ENCODE measurements around the gene DDIT4.
"Not testable (repeated sequence)": the region's sequence is repeated elsewhere in the genome, so short reads cannot be mapped to it uniquely, and the experiment has no call there.

The DDIT4 gene, protein sequence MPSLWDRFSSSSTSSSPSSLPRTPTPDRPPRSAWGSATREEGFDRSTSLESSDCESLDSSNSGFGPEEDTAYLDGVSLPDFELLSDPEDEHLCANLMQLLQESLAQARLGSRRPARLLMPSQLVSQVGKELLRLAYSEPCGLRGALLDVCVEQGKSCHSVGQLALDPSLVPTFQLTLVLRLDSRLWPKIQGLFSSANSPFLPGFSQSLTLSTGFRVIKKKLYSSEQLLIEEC

DNA sequence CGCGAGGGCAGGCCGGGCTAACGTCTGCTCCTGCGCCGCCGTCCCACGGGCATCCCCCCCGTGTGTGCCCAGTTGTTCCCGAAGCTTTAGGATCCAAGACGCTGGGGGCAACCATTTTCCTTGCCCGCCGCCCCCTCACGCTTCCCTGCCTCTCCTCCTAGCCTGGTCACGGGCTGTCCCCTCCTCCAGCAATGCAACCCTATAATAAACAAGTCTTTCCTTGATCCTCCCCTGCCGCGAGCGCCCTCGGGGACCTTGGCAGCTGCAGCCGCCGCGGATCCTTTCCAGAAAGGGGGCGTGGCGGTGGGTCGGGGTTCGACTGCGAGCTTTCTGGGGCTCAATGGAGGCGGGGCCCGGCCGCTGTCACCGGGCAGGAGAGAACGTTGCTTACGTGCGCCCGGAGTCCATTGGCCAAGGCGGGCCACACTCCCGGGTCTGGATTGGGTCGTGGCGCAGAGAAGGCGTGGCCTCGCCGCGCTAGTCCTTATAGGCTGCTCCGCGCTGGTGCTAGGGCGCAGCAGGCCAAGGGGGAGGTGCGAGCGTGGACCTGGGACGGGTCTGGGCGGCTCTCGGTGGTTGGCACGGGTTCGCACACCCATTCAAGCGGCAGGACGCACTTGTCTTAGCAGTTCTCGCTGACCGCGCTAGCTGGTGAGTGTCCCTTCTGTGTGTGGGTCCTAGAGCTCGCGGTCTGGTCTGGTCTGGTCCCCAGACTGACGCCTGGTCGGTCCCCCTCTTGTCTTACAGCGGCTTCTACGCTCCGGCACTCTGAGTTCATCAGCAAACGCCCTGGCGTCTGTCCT lies at the start of gene DDIT4:
TSS of gene DDIT4 (plus strand) at position 515 of the 803 bp plus-strand sequence. CDS start 293 bp downstream, outside the sequence.
- DNase-seq (ENCODE audit: low spot score) = peak; percentile 94

DNA sequence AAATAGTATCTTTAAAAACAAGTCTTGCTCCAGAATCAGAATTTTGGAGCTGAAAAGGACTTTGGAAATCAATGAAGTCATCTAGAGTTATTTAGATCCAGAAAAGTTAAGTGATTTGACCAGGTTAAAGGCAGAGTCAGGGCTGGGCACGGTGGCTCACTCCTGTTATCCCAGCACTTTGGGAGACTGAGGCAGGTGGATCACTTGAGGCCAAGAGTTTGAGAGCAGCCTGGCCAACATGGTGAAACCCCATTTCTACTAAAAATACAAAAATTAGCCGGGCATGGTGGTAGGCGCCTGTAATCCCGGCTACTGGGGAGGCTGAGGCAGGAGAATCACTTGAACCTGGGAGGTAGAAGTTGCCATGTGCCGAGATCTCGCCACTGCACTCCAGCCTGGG lies 49.5 kb upstream of the DDIT4 start:
- not testable (repeated sequence) for DNase-seq (ENCODE audit: low spot score)

DNA sequence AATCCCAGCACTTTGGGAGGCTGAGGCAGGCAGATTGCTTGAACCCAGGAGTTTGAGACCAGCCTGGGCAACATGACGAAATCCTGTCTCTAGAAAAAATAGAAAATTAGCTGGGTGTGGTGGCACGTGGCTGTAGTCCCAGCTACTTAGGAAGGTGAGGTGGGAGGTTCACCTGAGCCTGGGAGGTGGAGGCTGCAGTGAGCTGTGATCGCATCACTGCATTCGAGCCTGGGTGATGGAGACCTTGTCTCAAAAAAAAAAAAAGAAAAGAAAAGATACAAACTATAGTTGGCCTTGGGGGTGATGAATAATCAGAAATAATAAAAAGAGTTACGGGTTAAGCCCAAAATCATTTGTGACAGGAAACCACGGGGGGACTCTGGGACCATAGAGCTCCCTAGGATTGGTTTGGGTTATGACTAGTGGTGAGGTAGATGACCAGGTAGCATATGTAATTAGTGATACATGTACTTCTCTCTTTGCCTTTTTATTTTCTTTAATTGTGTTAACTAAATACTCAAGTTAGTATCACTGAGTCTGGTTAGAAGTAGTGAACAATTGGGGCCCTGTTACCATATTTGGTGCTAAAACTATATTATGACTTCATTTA lies 47.2 kb upstream of the DDIT4 start:
- DNase-seq (ENCODE audit: low spot score) = no peak

DNA sequence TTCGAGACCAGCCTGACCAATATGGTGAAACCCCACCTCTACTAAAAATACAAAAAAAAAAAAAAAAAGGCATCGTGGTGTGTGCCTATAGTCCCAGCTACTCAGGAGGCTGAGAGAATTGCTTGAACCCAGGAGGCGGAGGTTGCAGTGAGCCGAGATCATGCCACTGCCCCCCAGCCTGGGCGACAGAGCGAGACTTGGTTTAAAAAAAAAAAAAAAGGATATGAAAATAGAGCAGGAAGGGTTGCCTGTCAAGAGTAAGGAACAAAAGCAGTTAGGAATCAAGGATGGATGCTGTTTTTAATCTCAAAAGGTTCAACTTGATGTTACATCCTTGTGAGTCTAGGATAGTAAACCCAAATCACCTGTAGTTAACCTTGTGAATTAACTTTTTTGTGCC lies 45.9 kb upstream of the DDIT4 start:
- no peak for DNase-seq (ENCODE audit: low spot score)

DNA sequence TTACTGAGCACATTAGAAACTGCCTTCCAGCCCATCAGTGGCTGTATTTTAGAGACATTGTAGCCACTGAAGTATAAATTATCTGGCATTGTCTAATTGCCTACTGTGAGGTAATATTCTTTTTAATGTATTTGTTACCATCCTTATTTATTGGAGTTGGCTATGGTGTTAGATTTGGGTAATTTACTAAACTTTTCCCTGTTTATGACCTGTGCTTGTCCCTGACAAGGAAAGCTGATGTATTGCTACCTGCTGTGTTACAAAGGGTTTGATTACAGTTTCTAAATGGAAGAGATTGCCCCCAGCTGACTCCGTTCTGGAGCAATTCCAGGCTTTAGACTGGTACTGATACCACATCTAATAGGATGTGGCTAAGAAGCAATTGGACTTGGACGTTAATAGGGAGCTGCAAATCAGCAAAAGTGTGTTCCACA lies 45.4 kb upstream of the DDIT4 start:
- no peak for DNase-seq (ENCODE audit: low spot score)

DNA sequence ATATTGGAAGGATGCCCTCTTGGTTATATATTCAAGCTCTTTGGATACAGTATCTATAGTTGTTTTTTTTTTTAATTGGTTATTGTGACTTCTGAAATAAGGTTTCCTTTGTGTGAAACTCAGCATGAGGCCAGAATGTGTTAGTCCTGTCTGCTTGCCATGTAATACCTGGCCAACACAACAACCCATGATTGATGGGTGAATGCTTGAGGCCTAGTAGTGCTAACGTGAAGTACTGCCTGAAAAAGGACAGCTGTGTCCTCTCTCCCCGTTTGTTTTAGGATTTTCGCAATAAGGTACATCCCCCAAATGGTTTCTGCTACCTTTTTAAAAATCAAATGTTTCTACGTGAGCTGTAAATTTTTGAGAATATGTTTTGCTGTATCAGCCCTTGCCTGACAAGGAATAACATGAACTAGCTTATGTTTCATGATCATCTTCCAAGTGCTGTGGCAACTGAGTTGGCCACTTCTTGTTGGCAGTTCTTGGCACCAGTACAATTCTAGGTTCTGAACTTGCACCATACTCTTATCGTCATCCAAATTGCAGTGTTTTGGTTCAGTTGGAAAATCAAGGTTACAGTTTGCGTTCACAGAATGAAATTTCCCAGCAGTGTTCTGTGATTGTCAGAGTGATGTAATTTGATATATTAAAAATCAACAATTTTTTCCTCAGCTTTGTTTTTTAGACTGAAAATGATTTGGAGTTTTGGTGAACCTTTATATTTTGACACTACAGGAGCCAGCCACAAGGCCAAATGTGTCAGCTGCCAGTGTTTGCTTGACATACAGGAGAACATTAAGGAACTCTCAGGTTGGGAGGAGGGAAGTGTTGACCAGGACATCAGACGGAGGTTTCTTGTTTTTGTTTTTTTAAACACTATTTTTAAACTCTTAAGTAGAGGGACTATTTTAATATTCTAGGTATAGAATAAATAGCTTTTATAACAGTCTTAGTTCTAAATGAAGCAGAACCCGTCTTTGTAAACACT lies 44.2 kb upstream of the DDIT4 start:
- no peak for DNase-seq (ENCODE audit: low spot score)

DNA sequence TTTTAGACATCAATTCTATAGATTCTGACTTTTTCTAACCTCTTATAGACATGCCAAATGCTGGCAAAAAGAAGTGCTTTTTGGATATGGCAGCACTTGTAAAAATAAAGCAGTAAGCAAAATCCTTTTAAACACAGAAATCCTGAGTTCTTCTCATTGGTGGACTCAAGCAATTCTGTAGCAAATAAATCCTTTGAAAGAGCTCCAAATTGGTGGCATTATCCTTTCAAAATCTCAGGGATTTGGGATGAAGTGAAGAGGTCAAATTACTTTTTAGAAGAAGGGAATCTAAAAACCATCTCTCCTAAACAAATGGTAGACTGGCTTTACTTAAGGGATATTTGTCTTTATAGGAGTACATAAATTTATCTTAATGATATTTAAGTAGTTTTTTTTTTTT lies 40.1 kb upstream of the DDIT4 start:
- no peak for DNase-seq (ENCODE audit: low spot score)

DNA sequence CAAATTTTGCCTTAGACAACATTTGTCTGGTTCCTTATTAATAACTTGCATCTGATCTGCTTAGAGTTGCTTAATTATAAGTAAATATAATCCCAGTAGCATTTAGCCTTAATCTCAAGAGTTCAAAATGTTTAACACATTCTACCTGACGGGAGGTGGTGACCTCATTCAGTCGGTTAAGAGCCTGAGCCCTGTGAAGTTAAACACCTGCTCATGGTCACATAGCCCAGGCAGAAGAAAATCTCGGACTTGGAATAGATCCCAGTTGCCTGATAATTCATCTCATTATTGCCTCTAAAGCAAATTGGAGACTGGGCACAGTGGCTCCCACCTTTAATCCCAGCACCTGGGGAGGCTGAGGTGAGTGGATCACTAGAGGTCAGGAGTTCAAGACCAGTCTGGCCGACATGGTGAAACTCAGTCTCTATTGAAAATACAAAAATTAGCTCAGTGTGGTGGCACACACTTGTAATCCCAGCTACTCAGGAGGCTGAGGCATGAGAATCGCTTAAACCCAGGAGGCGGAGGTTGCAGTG lies 39.1 kb upstream of the DDIT4 start:
- no peak for DNase-seq (ENCODE audit: low spot score)

DNA sequence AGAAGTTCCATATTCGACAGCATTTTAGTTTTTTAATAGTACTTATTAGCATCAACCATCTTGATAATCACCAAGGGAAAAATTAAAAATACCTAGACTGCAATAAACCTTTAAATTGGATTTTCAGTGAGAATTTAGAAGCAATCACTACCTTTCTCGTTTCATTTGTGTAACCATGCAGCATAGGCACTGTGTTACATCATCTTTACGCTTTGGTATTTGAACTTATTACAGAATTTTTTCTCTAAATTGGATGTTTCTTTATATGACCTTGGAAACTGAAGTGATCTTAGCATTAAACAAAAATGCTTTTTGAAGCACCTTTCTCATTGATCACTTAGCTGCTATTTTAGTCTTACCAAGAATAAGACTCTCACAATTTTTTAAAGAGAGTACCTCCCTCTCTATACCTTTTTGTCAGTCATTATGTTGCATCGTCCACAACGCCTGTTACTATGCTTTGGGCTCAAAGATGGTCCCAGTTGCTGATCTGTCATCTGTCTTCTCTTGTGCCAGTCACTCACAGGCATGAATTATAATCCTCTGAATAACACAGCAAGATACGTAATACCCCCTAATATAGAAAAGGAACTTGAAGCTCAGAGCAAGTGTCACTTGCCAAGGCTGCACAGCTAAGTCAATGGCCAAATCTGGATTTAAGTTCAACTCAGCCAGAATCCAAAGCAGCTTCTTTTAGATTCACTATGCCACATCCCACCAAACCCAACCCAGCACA lies 38.0 kb upstream of the DDIT4 start:
- no peak for DNase-seq (ENCODE audit: low spot score)

DNA sequence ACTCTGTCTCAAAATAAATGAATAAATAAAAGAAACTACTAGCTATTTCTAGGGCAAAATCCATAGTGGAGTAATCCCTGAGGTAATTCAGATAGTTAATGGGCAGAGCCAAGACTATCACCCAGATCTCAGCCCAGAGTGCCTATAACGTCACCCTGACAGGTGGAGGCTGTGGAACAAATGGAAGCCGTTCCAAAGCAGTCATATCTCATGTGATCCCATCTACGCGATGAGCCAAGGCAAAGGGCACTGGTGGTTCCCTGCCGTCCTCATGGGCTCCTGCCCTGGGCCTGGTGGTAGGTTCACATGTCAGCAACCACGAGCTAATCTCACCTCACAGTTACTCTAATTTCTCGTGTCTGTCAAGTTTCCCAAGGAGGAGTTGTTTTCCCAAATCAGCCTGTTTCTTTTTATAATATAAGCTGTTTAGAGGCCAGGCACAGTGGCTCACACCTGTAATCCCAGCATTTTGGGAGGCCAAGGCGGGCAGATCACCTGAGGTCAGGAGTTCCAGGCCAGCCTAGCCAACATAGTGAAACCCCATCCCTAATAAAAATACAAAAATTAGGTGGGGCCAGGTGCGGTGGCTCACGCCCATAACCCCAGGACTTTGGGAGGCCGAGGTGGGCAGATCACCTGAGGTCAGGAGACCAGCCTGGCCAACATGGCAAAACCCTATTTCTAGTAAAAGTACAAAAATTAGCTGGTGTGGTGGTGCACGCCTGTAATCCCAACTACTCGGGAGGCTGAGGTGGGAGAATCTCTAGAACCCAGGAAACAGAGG lies 35.1 kb upstream of the DDIT4 start:
- DNase-seq (ENCODE audit: low spot score) = no peak

DNA sequence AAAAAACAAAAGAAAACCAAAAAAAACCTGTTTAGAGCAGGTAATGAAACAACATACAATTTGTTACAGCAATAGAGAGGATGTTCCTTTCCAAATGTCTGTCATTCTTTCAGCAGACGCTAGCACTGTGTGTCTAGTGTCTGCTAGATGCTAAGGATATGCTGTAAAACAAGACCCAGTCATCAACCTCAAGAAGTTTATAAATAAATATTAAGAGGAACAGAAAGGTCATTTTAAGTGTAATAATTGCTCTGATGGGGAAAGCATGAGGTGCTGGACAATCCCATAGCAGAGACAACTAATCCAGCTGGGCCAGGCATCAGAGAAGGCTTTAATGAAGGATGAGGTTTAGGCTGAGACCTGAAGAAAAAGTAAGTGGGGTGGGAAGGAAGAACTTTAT lies 34.3 kb upstream of the DDIT4 start:
- no peak for DNase-seq (ENCODE audit: low spot score)

DNA sequence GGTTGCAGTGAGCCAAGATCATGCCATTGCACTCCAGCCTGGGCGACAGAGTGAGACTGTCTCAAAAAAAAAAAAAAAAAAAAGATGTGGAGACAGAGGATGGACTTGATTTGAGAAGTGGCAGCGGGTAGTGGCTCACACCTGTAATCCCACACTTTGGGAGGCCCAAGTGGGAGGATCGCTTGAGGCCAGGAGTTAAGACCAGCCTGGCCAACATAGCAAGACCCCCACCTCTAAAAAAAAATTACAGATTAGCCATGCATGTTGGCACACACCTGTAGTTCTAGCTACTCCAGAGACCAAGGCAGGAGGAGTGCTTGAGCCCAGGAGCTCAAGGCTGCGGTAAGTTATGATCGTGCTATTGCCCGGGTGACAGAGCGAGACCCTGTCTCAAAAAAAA lies 33.4 kb upstream of the DDIT4 start:
- no peak for DNase-seq (ENCODE audit: low spot score)

DNA sequence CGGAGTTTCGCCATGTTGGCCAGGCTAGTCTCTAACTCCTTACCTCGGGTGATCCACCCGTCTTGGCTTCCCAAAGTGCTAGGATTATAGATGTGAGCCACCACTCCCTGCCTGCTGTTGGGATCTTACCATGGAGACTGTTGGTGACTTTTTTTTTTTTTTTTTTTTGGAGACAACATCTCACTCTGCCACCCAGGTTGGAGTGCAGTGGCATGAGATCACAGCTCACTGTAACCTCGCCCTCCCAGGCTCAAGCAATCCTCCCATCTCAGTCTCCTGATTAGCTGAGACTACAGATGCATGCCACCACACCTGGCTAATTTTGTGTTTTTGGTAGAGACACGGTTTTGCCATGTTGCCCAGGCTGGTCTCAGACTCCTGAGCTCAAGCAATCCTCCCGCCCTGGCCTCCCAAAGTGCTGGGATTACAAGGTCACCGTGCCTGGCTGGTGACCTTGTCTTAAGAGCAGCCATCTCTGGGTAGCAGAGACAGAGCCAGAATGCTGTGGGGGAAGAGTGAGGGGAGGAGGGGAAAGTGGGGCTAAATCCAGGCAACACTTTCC lies 32.0 kb upstream of the DDIT4 start:
- DNase-seq (ENCODE audit: low spot score) = no peak

DNA sequence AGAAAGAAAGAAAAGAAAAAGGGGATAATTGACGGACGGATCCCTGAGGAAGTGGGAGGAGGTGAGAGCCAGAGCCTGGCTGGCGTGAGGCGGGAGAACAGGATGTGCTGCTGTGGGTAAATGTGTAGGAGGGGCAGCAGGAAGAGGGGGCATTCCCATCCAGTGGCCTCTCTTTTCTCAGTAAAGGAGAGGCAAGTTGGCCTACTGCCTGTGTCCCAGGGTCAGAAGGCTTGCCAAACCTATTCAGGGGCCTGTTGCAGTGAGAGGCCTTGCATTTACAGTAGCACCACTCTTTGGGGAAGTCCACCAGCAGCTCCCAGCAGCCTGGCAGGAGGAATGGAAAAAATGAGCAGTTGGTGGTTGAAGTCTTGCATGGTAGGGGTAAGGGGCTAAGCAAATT lies 31.0 kb upstream of the DDIT4 start:
- no peak for DNase-seq (ENCODE audit: low spot score)

DNA sequence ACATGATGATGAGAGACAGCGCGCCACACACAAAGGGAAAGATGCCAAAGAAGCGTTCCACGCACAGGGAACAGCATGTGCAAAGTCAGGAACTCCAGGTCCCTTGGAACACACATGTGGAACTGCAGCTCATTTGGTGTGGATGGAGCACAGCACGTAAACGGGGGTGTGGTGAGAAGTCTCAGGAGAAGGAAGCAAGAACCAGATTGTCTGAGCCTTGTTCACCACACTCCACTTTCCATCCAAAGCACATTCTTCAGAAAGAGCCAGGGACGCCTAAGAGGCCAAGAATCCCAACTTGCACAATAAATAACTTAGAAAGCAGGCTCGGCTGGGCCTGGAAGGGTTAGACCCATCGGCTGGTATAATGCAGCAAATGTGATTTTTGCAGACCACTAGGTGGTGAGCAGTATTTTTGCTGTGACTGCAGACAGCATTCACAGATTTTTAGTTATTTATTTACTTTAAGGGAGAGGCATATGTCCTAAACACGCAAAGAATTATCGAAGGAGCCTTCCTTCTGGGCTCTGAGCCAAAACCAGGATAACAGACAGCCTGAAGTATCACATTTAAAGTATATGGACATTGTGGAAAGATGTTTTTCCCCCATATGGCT lies 29.8 kb upstream of the DDIT4 start:
- DNase-seq (ENCODE audit: low spot score) = no peak

DNA sequence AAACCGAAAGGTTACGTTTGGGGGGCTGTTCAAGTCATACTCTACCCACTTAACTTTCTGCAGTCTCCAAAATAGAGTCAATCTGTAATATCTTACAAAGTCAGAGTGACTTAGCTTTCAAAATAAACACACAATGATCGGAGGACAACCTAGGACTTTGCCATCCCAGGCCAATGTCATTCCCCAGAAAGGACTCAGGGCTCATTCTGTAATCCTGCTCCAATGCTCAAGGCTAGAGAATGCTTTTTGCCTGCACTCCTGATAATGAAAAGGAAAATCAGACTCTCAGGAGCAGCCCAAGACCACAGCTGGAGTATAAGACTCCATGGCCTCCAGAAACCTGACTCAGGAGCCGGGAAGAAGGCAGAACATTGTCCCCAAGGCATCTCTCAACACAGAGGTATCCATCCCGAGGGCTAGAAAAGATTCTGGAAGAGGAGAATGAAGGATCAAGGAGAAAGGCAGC lies 29.1 kb upstream of the DDIT4 start:
- DNase-seq (ENCODE audit: low spot score) = no peak

DNA sequence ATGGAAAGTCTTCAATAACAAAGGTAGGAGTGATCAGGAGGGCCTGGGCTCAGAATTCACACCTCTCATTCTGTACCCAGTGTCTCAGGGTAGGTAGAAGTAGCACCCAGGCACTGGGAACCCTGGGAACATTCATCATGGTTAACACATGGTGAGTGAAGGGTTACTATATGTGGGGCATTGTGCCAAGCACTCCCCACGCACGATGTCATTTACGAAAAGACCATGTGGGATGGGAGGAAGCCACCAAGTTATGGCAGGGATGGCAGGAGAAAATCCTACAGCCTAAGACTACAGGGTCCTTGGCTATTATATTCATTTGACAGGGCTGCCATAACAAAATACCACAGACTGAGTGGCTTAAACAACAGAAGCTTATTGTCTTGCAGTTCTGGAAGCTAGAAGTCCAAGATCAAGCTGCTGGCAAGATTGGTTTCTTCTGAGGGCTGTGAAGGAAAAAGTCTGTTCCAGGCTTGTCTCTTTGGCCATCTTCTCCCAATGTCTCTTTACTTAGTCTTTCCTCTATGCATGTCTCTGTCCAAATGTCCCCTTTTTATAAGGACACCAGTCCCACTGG lies 27.7 kb upstream of the DDIT4 start:
- no peak for DNase-seq (ENCODE audit: low spot score)

DNA sequence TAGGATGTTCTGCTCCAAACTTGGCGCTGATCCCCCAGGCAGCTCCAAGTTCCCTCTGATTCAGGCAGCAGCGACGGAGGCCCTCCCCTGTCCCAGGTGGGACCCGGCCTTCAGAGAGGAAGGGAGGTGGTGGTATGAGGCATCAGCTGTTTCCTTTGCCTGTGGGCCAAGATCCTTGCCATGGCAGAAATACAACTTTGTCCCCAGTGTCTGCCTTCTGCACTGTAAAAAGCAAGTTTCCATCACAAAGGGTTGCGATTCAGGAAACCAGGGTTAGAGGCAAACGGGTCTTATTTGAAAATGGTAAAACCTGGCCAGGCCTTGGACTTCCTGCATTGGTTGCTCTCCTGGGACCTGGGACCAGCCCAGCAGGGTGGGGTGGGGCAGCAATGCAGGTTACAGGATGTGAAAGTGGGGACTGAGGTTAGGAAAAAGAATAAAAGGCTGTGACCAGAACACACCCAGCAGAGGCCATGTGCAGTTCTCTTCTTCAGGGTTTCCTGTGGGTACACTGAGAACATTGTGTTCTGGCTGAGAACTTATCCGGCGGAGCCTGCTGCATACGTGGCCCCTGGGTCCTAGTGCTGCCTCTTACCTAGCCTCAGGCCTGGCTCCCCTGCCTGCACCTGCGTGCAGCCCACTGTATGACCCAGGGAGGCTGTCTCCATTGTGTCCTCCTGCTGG lies 25.1 kb upstream of the DDIT4 start:
- no peak for DNase-seq (ENCODE audit: low spot score)
